ENCODE results near the gene MND1. TPM values are rescaled to one million over a fixed set of nuclear protein-coding genes. Genes with fewer than 3 reads are reported as not detected.

Gene MND1
- total RNA-seq, 2 experiments from 2014 or later = 0.42 TPM; not detected in 1

DNA sequence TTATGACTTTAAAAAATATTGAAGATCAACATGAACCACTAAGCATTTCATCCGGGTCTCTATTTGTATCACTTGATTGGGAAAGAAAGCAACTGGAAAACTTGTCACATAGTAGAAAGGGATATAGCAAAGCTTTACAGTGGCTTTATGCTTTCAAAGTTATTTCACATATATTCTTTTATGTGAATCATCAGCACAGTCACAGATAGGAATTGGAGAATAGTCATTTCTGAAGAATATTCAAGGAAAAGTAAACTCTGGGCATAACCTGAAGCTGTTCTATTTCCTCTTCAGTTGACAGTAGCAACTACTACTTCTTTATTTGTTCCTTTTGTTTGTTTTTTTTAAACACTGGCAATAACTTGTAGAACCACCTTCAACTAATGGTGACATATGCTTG is 50.5 kb downstream of the MND1 start:
- CTCF ChIA-PET = interaction anchor here (1.1 kb wide), 1 partner anchor 15 kb away, joined by 3 read pairs; no protein-coding TSS in a partner anchor
- H3K27me3 Mint-ChIP-seq = no peaks in the 10 kb centered on the region
- H3K9me3 Mint-ChIP-seq = no peaks in the 10 kb centered on the region
- Histone ChIP-seq H3K27ac (ENCODE audit: low read depth in 1 of 2, low read length in 2 of 2) (no peak overlapping the region), H3K9me3 (ENCODE audit: control insufficient read depth in 1 of 2, insufficient read depth in 1 of 2, low read length in 2 of 2) (no peaks in the 10 kb centered on the region), H3K4me3 (ENCODE audit: low read length) (no peak overlapping the region), H3K36me3 (ENCODE audit: insufficient read depth, low read length) (no peaks in the 10 kb centered on the region), H3K4me1 (ENCODE audit: insufficient read depth, low read length) (no peaks in the 10 kb centered on the region), H3K27me3 (ENCODE audit: control insufficient read depth in 1 of 2, insufficient read depth in 2 of 2, low read length in 2 of 2) (no peaks in the 10 kb centered on the region)
- no peak overlapping the region for H3K4me3 Mint-ChIP-seq
- H3K27ac Mint-ChIP-seq = no peak overlapping the region
- no peak for TF ChIP-seq CTCF (IDR thresholded peaks at IDR 0.05)
- H3K4me1 Mint-ChIP-seq (ENCODE audit: low read depth) = peaks cover 14% of the 10 kb centered on the region
- intact Hi-C loops (cut with DNase I, micrococcal nuclease) = no loop called here
- DNase-seq = no peak
- no peak for ATAC-seq (ENCODE audit: poor library complexity)
- H3K36me3 Mint-ChIP-seq (ENCODE audit: low read depth) = no peaks in the 10 kb centered on the region
- POLR2A ChIA-PET = no interaction called here

DNA sequence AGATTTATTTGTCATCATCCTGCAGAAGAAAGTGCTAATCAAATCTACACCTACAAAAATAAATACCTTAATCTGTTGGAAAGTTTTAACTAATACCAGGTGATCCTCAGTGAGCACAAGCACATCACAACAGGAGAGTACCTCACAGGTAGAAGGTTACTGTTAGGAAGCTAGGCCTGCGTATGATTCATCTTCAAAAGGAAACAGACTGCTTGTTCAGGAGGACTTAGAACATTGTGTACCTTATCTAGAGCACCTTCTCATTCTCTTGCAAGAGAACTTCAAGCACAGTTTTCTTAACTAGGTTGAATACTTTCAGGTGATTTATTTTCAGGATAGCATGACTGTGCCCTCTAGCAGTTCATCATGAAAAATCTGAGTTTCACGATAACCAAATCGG is 54.2 kb downstream of the MND1 start:
- peak in 4 of 14 experiments; percentile 13 to 28 (median 16) for DNase-seq
- Mint-ChIP-seq H3K27me3 (no peaks in the 10 kb centered on the region), H3K36me3 (ENCODE audit: low read depth) (no peaks in the 10 kb centered on the region), H3K27ac (peak overlapping the region; percentile 67), H3K9me3 (no peaks in the 10 kb centered on the region), H3K4me1 (ENCODE audit: low read depth) (peaks cover 14% of the 10 kb centered on the region), H3K4me3 (no peak overlapping the region)
- ChIA-PET POLR2A (interaction anchor here (1.2 to 1.5 kb wide), 2 partner anchors 28 to 143 kb away, joined by 4 to 5 read pairs; no protein-coding TSS in a partner anchor), CTCF (interaction anchor here (1.4 kb wide), 1 partner anchor 8 kb away, joined by 3 read pairs; no protein-coding TSS in a partner anchor)
- no peak for TF ChIP-seq CTCF (IDR thresholded peaks at IDR 0.05)
- no peaks in the 10 kb centered on the region for H3K4me1 ChIP-seq (ENCODE audit: insufficient read depth, low read length)
- intact Hi-C loops (cut with DNase I, micrococcal nuclease) = no loop called here
- no peak overlapping the region for H3K4me3 ChIP-seq (ENCODE audit: low read length)
- H3K36me3 ChIP-seq (ENCODE audit: insufficient read depth, low read length) = no peaks in the 10 kb centered on the region
- H3K9me3 ChIP-seq (ENCODE audit: control insufficient read depth in 1 of 2, insufficient read depth in 1 of 2, low read length in 2 of 2) = no peaks in the 10 kb centered on the region
- H3K27me3 ChIP-seq (ENCODE audit: control insufficient read depth in 1 of 2, insufficient read depth in 2 of 2, low read length in 2 of 2) = no peaks in the 10 kb centered on the region
- H3K27ac ChIP-seq (ENCODE audit: low read depth in 1 of 2, low read length in 2 of 2) = no peak overlapping the region
- ATAC-seq (ENCODE audit: poor library complexity) = peak; percentile 91

DNA sequence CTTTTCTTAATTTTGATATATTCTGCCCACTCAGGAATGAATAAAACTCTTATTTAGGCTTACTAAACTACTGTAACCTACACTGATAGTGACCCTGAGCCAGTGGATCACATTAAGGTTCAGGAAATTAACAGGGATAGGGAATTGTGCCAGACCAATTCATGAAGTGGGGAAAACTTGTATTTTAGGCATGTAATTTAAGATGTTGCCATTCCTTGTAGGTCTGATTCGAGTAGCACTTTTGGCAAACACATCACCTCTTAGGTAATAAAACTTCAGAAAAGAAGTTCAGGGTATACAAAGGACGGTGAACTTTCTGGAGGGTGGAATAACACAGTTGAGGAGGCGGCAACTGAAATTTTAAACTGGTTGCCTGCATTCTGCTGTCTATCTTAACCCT is 54.9 kb downstream of the MND1 start:
- Mint-ChIP-seq H3K27ac (peak overlapping the region; percentile 67), H3K4me1 (ENCODE audit: low read depth) (peaks cover 14% of the 10 kb centered on the region), H3K9me3 (no peaks in the 10 kb centered on the region), H3K4me3 (no peak overlapping the region), H3K27me3 (no peaks in the 10 kb centered on the region), H3K36me3 (ENCODE audit: low read depth) (no peaks in the 10 kb centered on the region)
- Histone ChIP-seq H3K4me3 (ENCODE audit: low read length) (no peak overlapping the region), H3K27ac (ENCODE audit: low read depth in 1 of 2, low read length in 2 of 2) (no peak overlapping the region), H3K36me3 (ENCODE audit: insufficient read depth, low read length) (no peaks in the 10 kb centered on the region), H3K9me3 (ENCODE audit: control insufficient read depth in 1 of 2, insufficient read depth in 1 of 2, low read length in 2 of 2) (no peaks in the 10 kb centered on the region), H3K4me1 (ENCODE audit: insufficient read depth, low read length) (no peaks in the 10 kb centered on the region), H3K27me3 (ENCODE audit: control insufficient read depth in 1 of 2, insufficient read depth in 2 of 2, low read length in 2 of 2) (no peaks in the 10 kb centered on the region)
- CTCF ChIA-PET = interaction anchor here (1.4 kb wide), 1 partner anchor 9 kb away, joined by 3 read pairs; no protein-coding TSS in a partner anchor
- ATAC-seq (ENCODE audit: poor library complexity) = no peak
- intact Hi-C loops (cut with DNase I, micrococcal nuclease) = no loop called here
- POLR2A ChIA-PET = interaction anchor here (1.2 to 1.5 kb wide), 2 partner anchors 27 to 142 kb away, joined by 4 to 5 read pairs; no protein-coding TSS in a partner anchor
- TF ChIP-seq CTCF (IDR thresholded peaks at IDR 0.05) = no peak
- DNase-seq = no peak

All from CD4-positive, alpha-beta T cell (primary cell).